A549 treated with Hydrocortisone at 1 μM for 4 hours (cell line): ENCODE measurements around the gene RNF207. TPM values are rescaled to one million over a fixed set of nuclear protein-coding genes. Genes with fewer than 3 reads are reported as not detected.

Experiments used
- total RNA-seq: library from RNA; stranded (reverse); fragments of 200-300 nt; extraction: Qiagen RNA extraction; gene quantifications from 5 replicates; pipeline ENCODE4 v1.2.3, GENCODE V29; 2022

Gene RNF207, protein sequence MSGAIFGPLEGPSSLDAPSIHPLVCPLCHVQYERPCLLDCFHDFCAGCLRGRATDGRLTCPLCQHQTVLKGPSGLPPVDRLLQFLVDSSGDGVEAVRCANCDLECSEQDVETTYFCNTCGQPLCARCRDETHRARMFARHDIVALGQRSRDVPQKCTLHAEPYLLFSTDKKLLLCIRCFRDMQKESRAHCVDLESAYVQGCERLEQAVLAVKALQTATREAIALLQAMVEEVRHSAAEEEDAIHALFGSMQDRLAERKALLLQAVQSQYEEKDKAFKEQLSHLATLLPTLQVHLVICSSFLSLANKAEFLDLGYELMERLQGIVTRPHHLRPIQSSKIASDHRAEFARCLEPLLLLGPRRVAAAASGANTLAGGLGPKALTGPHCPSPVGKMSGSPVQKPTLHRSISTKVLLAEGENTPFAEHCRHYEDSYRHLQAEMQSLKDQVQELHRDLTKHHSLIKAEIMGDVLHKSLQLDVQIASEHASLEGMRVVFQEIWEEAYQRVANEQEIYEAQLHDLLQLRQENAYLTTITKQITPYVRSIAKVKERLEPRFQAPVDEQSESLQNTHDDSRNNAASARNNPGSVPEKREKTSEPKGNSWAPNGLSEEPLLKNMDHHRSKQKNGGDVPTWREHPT
- 8.9 to 13.2 TPM (median 11.1 TPM) in 5 replicates for total RNA-seq

DNA sequence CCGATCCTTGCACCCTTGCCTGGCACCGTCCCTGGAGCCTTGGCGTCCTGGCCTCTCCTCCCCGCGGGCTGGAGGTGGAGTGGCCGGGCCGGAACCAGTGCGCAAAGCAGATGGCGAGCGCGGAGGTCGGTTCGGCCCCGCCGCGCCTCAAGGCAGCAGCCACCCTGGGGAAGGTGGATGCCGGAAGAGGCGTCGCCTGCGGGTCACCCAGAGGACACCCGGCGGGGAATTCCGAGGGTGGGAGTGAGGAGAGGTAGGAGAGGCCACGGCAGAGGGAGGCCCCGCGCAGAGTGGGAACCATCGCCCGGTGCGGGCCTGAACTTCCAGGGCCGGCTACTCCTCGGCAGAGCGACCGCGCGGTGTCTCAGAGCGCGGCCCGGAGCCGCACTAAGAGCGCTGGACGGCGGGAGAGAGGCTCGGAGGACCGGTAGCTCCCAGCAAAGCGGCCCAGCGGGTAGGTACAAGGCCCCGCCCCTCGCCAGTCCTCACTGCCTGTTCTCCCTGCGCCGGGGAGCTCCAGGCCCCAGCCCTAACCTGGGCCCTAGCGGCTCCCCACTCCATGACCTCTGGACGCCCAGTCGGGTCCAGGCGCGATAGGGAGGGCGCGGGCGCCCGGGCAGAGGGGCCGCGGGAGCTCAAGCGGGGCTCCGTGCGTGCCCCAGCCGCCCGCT lies at the start of gene RNF207:
Gene RNF207 (plus strand): TSS at position 271 of the 671 bp plus-strand sequence. CDS start 417 bp downstream, outside the sequence.

DNA sequence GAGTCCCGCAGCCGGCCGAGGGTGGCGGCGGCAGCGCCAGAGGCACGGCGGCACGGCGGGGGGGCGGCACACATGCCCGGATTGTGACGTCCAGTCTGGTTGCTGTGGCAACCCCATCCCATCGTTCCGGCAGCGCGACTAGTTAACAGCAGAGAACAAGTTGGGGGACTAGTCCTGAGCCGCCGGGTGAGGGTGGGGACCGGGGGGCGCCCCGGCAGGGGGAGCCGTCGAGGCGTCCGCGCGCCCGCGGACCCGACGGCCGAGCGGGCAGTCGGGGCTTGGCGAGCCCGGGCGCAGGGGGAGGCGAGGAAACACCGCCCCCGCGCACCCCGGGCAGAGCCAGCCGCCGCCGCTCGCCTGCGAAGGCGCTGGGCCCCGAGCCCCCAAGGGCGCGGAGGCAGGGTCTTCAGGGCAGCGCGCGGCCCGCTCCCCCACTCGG lies 25.6 kb upstream of the RNF207 start, which contains the start of gene CHD5:
Gene CHD5 (minus strand): TSS at position 54 of the 439 bp plus-strand sequence. CDS start 298 bp downstream, outside the sequence.

DNA sequence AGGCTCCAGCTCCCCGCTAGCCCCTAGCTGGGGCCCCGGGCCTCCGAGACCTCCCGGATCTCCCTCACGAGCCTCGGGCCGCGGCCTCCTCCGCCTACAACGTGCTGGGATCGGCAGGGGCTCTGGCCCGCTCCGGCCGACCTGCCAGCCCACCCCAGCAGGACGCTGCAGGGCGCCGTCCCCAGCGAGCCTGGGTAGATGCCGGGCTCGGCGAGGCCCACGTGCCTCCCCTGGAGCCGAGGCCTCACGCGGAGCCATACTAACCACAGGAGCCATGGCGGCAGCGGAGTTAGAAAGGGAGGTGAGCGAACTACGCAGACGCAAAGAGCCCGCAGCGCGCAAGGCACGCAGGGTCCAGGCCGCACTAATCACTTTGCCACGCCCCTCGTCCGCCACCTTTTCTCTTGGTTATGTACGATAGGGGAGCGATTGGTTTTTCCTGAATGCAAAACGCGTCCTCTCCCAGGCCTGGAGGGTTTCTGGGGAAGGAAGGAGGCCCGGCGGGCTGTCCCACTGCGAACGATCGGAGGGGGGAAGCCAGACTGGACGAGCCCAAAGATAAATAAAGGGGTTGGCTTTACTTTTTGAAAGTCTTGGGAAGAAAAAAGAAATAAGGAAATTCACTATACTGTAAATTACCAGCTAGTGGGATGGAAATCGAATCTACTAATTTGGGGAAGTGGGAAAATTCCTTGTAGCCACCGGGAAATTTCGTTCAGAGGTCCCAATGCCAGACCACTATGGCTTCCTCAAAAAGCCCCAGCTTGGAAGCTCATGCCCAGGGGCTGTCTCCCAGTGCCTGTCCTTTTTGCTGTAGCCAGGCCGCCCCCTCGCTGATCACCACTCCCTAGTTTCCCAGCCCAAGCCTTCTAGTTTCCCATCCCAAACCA lies 6.4 kb upstream of the RNF207 start, which contains the start of gene RPL22:
Gene RPL22 (minus strand): TSS at position 298 of the 890 bp plus-strand sequence. CDS start 22 bp downstream, at position 276.

DNA sequence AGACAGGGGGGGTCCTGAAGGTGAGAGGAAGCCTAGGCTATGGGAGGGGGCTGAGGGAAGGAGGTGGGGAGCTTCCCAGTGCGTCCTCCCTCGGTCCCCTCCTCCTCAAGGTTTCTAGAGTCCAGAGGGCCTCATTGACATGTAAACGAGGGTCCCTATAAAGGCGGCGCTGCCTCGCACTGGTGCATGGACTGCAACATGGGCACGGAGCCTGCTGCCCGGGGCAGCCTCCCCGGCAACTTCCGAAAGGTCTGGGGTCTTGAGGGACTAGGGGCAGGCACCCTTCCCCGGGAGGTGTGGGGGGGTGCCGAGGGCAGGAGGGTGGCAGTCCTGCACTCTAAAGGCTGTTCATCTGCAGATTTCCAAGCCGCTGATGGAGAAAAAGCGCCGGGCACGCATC lies 38.1 kb downstream of the RNF207 start, which contains the start of gene HES3:
Gene HES3 (plus strand): TSS at position 187 of the 400 bp plus-strand sequence. CDS start 187 bp downstream, at position 374.

DNA sequence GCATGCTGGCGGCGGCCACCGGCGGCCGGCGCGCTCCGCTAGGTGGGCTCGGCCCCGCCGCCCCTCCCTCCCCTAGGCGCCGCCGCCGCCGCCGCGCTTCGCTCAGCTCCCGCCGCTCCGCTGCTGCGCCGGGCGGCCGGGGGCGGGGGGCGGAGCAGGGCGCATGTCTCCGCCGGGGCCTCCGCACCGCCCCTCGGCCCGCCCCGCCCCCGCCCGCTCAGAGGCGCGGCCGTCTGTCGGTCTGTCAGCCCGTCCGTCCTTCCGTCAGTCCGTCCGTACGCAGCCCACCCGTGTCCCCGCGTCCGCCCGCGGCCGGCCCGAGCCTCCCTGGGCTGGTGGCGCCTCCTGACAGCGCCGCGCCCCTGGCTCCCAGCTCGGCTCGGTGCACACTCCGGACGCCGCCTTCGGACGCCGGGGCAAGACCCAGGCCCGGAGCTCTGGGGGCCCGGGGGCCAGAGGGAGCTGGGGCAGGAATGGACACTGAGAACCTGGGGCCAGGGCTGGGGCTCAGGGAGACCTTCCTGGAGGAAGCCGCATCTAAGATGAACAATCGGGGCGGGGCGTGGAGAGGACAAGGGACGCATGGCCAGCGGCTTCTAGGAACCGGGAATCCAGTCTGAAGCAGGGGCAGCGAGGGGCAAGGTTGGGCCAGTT lies 55.2 kb downstream of the RNF207 start, which contains the start of gene GPR153:
Gene GPR153 (minus strand): TSS at position 138 of the 654 bp plus-strand sequence. CDS start 6,193 bp downstream, outside the sequence.

Other genes with a start within 250 kb of the RNF207 start
- gene NPHP4, start 213.7 kb upstream of the RNF207 start, total RNA-seq: 4.4 to 5.5 TPM (median 5.1 TPM) in 5 replicates
- gene KCNAB2, start 160.2 kb upstream of the RNF207 start, total RNA-seq: 6.6 to 9.1 TPM (median 7.2 TPM) in 5 replicates
- 1.5 to 2.2 TPM (median 1.9 TPM) in 5 replicates for gene CHD5, start 25.8 kb upstream of the RNF207 start, total RNA-seq
- 263 to 490 TPM (median 455 TPM) in 5 replicates for gene RPL22, start 6.5 kb upstream of the RNF207 start, total RNA-seq
- 51.7 to 59.9 TPM (median 56.4 TPM) in 5 replicates for gene ICMT, start 29.8 kb downstream of the RNF207 start, total RNA-seq
- not detected in 5 replicates for gene HES3, start 38.1 kb downstream of the RNF207 start, total RNA-seq
- 3.6 to 4.6 TPM (median 4.3 TPM) in 5 replicates for gene GPR153, start 55.0 kb downstream of the RNF207 start, total RNA-seq
- gene ACOT7, start 187.6 kb downstream of the RNF207 start, total RNA-seq: 80.4 to 101 TPM (median 100 TPM) in 5 replicates
- 3.8 to 5.5 TPM (median 4.9 TPM) in 5 replicates for gene HES2, start 213.8 kb downstream of the RNF207 start, total RNA-seq
- 0.22 to 1.2 TPM (median 0.51 TPM) in 5 replicates for gene ESPN, start 218.7 kb downstream of the RNF207 start, total RNA-seq